Measurements from ENCODE around the gene AMPH.

DNA sequence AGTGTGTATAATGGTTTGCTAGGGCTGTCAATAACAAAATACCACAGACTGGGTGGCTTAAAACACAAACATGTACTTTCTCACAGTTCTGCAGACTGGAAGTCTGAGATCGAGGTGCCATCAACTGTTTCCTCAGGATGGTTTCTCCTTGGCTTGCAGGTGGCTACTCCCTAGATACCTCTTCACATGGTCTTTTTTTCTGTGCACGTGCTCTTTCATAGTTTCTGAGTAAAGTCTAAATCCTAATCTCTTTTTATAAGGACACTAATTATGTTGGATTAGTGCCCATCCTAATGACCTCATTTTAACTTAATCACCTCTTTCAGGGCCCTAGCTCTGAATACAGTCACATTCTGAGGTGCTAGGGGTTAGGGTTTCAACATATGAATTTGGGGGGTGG lies 65.9 kb downstream of the AMPH start:
- TF ChIP-seq, protein P1, sequence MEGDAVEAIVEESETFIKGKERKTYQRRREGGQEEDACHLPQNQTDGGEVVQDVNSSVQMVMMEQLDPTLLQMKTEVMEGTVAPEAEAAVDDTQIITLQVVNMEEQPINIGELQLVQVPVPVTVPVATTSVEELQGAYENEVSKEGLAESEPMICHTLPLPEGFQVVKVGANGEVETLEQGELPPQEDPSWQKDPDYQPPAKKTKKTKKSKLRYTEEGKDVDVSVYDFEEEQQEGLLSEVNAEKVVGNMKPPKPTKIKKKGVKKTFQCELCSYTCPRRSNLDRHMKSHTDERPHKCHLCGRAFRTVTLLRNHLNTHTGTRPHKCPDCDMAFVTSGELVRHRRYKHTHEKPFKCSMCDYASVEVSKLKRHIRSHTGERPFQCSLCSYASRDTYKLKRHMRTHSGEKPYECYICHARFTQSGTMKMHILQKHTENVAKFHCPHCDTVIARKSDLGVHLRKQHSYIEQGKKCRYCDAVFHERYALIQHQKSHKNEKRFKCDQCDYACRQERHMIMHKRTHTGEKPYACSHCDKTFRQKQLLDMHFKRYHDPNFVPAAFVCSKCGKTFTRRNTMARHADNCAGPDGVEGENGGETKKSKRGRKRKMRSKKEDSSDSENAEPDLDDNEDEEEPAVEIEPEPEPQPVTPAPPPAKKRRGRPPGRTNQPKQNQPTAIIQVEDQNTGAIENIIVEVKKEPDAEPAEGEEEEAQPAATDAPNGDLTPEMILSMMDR (IDR thresholded peaks at IDR 0.05; ENCODE audit: low read depth, low read length): no peak
- TF ChIP-seq EZH2phosphoT487 (IDR thresholded peaks at IDR 0.05; ENCODE audit: low read depth): no peak
